Gastrocnemius medialis (tissue), 4 donors: ENCODE data around the gene APBA2.

Experiments
- POLR2A ChIP-seq, 2 donors: fragments of 450-650 bp; IDR thresholded peaks; one replicate each; pipeline ENCODE4 v1.6.1; 2017; ENCODE audit warnings: antibody characterized with exemption in 2 of 2, mild to moderate bottlenecking in 2 of 2, moderate library complexity in 2 of 2
- TF ChIP-seq, protein P1 (sequence below), 5 experiments: fragments of 450-650 bp in 3 of 5; fragments of 200-600 bp in 2 of 5; sonication (generic) in 2 of 5; IDR thresholded peaks in 4 of 5; conservative IDR thresholded peaks in 1 of 5; 1 replicate in 4 of 5; 2 replicates in 1 of 5; pipeline ENCODE4 v1.5.1; 2016 to 2019; ENCODE audit warnings: antibody characterized with exemption in 5 of 5, mild to moderate bottlenecking in 3 of 5, moderate library complexity in 3 of 5

GRCh38 chr15:28894631-28895030 lies 8.9 kb downstream of the APBA2 start:
- TF ChIP-seq, protein P1, sequence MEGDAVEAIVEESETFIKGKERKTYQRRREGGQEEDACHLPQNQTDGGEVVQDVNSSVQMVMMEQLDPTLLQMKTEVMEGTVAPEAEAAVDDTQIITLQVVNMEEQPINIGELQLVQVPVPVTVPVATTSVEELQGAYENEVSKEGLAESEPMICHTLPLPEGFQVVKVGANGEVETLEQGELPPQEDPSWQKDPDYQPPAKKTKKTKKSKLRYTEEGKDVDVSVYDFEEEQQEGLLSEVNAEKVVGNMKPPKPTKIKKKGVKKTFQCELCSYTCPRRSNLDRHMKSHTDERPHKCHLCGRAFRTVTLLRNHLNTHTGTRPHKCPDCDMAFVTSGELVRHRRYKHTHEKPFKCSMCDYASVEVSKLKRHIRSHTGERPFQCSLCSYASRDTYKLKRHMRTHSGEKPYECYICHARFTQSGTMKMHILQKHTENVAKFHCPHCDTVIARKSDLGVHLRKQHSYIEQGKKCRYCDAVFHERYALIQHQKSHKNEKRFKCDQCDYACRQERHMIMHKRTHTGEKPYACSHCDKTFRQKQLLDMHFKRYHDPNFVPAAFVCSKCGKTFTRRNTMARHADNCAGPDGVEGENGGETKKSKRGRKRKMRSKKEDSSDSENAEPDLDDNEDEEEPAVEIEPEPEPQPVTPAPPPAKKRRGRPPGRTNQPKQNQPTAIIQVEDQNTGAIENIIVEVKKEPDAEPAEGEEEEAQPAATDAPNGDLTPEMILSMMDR (IDR thresholded peaks at IDR 0.05 in 4 of 5, conservative IDR thresholded peaks at IDR 0.05 in 1 of 5), result no peak
- TF ChIP-seq POLR2A (IDR thresholded peaks at IDR 0.05), result no peak
